H54 (cell line): ENCODE results near the gene KRT2.

ENCODE experiments used
- DNase-seq: peaks from one replicate; pipeline ENCODE4 v3.0.0; 2011; ENCODE audit warnings: low spot score, mixed read lengths; ENCODE audit not compliant: insufficient read length
- FAIRE-seq: peaks from 3 replicates; lab custom pipeline; 2011; peaks lifted over from hg19 to GRCh38; lab: Jason Lieb, UNC
- POLR2A ChIP-seq: IDR thresholded peaks from 2 replicates; pipeline ENCODE4 v1.6.1; 2011; ENCODE audit warnings: low read depth, mild to moderate bottlenecking, low read length

Gene KRT2

GRCh38 chr12:52648012-52648550, 3.9 kb downstream of the KRT2 start:
- DNase-seq (no peak), FAIRE-seq (no peak)
- no peak for TF ChIP-seq POLR2A

GRCh38 chr12:52647601-52648000, 4.4 kb downstream of the KRT2 start:
- no peak for FAIRE-seq
- TF ChIP-seq POLR2A = no peak
- DNase-seq = no peak

DNA sequence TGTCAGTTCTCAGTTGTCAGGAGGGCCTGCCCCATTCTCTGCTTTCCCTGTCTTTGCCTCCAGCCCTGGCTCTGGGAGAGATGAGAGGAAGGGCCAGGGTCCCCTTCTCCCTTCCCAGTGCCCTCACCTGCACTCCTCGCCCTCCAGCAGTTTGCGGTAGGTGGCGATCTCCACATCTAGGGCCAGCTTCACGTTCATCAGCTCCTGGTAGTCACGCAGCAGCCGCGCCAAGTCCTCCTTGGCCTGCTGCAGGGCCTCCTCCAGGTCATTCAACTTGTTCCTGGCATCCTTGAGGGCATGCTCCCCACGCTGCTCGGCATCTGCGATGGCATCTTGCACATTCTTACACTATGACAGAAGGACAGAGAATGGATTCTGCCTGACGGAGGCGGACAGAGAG, 5.4 kb downstream of the KRT2 start:
- FAIRE-seq (no peak), DNase-seq (no peak)
- no peak for TF ChIP-seq POLR2A

- DNase-seq (no peak), FAIRE-seq (no peak)
- TF ChIP-seq POLR2A = no peak
Observed at GRCh38 chr12:52645982-52646381, 6.0 kb downstream of the KRT2 start.

DNA sequence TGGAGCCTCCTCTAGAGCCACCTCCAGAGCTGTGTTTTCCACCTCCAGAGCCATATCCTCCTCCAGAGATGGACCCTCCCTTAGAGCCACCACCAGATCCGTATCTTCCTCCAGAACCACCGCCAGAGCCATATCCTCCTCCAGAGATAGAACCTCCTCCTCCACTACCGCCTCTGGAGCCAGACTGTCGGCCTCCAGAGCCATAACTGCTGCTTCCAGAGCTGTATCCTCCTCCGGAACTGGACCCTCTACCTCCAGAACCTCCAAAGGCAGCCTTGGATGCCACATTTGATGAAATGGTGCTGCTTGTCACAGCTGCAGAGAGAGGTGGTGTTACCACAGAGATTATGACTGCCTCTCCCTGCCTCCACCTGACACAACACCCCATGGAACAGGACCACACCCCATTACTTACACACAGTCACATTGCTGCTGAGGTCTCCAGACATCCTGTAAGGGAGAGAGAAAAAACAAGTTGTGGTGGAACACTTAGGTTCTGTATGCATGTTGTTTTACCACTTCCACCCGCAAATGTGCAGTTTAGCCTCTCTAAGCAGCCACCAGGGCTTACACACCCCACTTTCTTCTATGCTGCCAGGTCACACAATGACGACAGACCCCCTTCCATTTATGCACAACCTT, 6.8 kb downstream of the KRT2 start:
- no peak for TF ChIP-seq POLR2A
- FAIRE-seq (no peak), DNase-seq (no peak)

- TF ChIP-seq POLR2A = no peak
- DNase-seq = no peak
- FAIRE-seq = no peak
Observed at GRCh38 chr12:52644078-52644415, 8.0 kb downstream of the KRT2 start.

DNA sequence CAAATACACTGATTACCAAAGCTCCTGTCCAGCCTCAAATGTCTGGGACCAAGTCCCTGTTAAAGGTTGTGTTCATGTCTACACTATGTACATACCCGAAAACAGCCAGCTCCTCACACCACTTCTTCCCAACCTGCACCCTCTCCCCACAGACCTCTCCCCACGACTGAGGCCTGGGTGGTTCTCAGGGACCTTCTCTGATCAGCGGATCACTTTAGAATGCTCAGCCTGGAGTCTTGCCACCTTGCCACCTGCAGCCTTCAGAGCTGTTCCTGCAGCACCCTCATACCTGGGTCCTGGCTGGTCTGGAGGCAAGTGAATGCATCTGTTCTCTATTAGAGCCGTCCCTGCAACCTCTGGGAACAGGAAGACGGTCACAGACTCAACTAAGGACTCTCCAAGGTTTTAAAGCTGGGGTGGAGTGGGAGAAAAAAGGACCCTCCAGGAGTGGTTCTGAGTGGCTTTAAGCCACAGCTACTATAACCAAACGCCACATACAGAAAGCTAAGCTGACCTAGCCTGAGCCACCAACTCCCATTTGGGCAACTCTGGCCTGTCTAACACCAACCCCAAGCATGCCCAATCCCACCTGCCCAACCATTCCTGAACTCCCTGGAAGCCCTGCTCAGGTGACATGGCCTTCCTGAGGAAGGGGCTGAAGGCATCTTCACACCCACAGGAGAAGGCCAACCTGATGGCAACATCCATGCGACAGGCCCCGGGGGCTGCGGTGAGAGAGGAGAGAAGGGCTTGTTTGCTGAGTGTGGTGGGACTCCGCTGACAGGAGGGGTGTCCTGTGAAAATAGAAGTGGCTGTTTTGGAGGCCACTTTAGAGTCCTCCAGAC, 8.6 kb downstream of the KRT2 start:
- no peak for TF ChIP-seq POLR2A
- FAIRE-seq (no peak), DNase-seq (no peak)

- DNase-seq = no peak
- FAIRE-seq = no peak
- TF ChIP-seq POLR2A = no peak
Observed at GRCh38 chr12:52641468-52641867, 10.5 kb downstream of the KRT2 start.

DNA sequence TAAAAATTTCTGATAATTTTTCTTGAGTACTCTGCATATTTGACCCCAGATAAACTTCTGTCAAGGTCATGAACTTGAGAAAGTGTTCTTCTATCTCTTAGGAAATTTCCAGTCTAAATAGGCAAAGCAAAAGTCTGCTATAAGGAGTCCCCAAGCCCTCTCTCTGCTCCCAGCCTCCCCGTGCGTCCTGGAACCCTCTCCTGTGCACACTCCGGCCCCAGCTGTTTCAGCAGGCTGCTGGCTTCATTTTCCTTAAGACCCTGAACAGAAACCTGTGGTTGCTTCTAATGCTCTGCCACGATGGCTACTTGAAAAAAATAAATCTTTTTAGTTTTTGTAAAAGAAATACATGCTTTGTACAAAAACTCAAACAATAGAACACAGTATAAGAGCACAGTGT, 14.7 kb downstream of the KRT2 start:
- TF ChIP-seq POLR2A = no peak
- FAIRE-seq = no peak
- DNase-seq = no peak

- FAIRE-seq (no peak), DNase-seq (no peak)
- no peak for TF ChIP-seq POLR2A
Observed at GRCh38 chr12:52636592-52637258, 15.3 kb downstream of the KRT2 start.

DNA sequence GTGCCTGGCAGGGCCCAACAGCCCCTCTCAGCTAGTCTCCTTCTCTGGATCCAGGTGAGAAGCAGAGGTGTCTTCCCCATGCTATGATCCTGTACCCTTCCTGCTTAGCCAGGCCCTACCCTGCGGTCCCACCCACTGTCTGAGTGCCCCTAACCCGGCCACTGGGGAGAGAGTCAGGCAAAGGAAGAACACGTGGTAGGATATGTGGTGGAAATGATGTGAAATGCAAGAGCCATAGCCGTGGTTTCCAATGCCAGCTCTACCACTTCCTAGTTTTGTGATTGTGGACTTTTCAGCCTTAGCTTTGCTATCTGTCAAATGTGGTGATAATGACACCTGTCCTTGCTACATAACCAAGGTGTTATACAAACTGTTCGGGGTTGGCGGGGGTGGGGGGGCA, 15.8 kb downstream of the KRT2 start:
- TF ChIP-seq POLR2A = no peak
- no peak for DNase-seq
- no peak for FAIRE-seq

GRCh38 chr12:52634266-52635056, 17.6 kb downstream of the KRT2 start:
- DNase-seq (no peak), FAIRE-seq (no peak)
- TF ChIP-seq POLR2A = no peak

GRCh38 chr12:52633383-52633782, 18.6 kb downstream of the KRT2 start:
- no peak for FAIRE-seq
- no peak for TF ChIP-seq POLR2A
- DNase-seq = no peak

GRCh38 chr12:52632656-52633055, 19.4 kb downstream of the KRT2 start:
- DNase-seq (no peak), FAIRE-seq (no peak)
- no peak for TF ChIP-seq POLR2A
